ENCODE measurements around the gene FGL2. TPM values are rescaled to one million over a fixed set of nuclear protein-coding genes. Genes with fewer than 3 reads are reported as not detected.
"Not testable (repeated sequence)": the region's sequence is repeated elsewhere in the genome, so short reads cannot be mapped to it uniquely, and the experiment has no call there.

FGL2 gene
- total RNA-seq, 4 donors from 2014 or later, result 5.9 to 69.3 (median 17.5) TPM

DNA sequence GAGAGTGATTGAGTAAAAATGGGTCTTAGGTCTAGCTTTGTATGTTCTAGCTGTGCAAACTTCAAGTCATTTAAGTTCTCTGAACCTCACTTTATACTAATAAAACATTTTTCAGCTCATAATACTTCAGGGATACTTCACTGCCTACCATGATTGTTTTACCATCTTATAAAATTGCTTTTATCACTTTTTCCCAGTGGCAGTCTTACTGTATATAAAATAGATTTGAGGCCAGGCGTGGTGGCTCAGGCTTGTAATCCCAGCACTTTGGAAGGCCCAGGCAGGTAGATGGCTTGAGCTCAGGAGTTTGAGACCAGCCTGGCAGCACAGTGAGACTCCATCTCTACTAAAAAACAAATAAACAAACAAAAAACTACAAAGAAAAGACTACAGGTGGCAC, 17.4 kb downstream of the FGL2 start:
- intact Hi-C loops (cut with DNase I; ENCODE audit: low total_unique reads), result no loop called here
- no peak overlapping the region for H3K27ac ChIP-seq
- H3K4me1 ChIP-seq, result no peaks in the 10 kb centered on the region
- no peaks in the 10 kb centered on the region for H3K9me3 ChIP-seq
- no peak for DNase-seq
- H3K27me3 ChIP-seq, result no peaks in the 10 kb centered on the region
- no peak overlapping the region for H3K4me3 ChIP-seq
- no peaks in the 10 kb centered on the region for H3K36me3 ChIP-seq
- TF ChIP-seq, protein P1, sequence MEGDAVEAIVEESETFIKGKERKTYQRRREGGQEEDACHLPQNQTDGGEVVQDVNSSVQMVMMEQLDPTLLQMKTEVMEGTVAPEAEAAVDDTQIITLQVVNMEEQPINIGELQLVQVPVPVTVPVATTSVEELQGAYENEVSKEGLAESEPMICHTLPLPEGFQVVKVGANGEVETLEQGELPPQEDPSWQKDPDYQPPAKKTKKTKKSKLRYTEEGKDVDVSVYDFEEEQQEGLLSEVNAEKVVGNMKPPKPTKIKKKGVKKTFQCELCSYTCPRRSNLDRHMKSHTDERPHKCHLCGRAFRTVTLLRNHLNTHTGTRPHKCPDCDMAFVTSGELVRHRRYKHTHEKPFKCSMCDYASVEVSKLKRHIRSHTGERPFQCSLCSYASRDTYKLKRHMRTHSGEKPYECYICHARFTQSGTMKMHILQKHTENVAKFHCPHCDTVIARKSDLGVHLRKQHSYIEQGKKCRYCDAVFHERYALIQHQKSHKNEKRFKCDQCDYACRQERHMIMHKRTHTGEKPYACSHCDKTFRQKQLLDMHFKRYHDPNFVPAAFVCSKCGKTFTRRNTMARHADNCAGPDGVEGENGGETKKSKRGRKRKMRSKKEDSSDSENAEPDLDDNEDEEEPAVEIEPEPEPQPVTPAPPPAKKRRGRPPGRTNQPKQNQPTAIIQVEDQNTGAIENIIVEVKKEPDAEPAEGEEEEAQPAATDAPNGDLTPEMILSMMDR (IDR thresholded peaks at IDR 0.05), result no peak
- TF ChIP-seq POLR2A (IDR thresholded peaks at IDR 0.05), result no peak

DNA sequence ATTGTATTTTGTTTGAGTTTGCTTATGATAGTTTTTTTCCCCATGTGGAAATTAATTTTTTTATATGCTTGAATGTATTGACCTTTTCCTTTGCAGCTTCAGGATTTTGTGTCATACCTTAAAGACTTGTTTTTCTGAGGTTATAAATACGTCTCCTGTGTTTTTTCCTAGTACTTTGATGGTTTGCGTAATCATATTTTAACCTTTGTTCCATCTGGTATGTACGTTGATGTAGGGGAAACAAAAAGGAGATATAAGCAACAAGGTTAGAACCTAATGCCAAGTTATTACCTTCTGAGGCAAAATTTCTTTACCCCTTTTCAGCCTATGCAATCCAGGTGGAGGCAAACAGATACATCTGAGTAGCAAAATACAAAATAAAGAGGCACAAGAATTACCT, 17.9 kb downstream of the FGL2 start:
- H3K27ac ChIP-seq, result no peak overlapping the region
- no peaks in the 10 kb centered on the region for H3K4me1 ChIP-seq
- no peak overlapping the region for H3K4me3 ChIP-seq
- no peak for DNase-seq
- no peaks in the 10 kb centered on the region for H3K36me3 ChIP-seq
- TF ChIP-seq, protein P1 (IDR thresholded peaks at IDR 0.05), result no peak
- no peak for TF ChIP-seq POLR2A (IDR thresholded peaks at IDR 0.05)
- H3K27me3 ChIP-seq, result no peaks in the 10 kb centered on the region
- H3K9me3 ChIP-seq, result no peaks in the 10 kb centered on the region
- intact Hi-C loops (cut with DNase I; ENCODE audit: low total_unique reads), result no loop called here

GRCh38 chr7:77181015-77181595, 18.5 kb downstream of the FGL2 start:
- no peak overlapping the region for H3K27ac ChIP-seq
- H3K4me3 ChIP-seq, result no peak overlapping the region
- DNase-seq, result no peak
- H3K36me3 ChIP-seq, result no peaks in the 10 kb centered on the region
- H3K4me1 ChIP-seq, result no peaks in the 10 kb centered on the region
- intact Hi-C loops (cut with DNase I; ENCODE audit: low total_unique reads), result no loop called here
- no peaks in the 10 kb centered on the region for H3K9me3 ChIP-seq
- no peak for TF ChIP-seq POLR2A (IDR thresholded peaks at IDR 0.05)
- TF ChIP-seq, protein P1 (IDR thresholded peaks at IDR 0.05), result no peak
- H3K27me3 ChIP-seq, result no peaks in the 10 kb centered on the region

- H3K36me3 ChIP-seq; H3K4me1 ChIP-seq; DNase-seq; H3K9me3 ChIP-seq; H3K27me3 ChIP-seq; H3K4me3 ChIP-seq; H3K27ac ChIP-seq; intact Hi-C loops (cut with DNase I; ENCODE audit: low total_unique reads): not testable (repeated sequence)
These were observed 21.6 kb downstream of the FGL2 start for GRCh38 chr7:77178024-77178423.

- H3K27ac ChIP-seq; intact Hi-C loops (cut with DNase I; ENCODE audit: low total_unique reads); H3K27me3 ChIP-seq; H3K36me3 ChIP-seq; H3K4me3 ChIP-seq; DNase-seq; H3K4me1 ChIP-seq; H3K9me3 ChIP-seq: not testable (repeated sequence)
These were observed 22.2 kb downstream of the FGL2 start for GRCh38 chr7:77177321-77177904.

GRCh38 chr7:77175274-77175800, 24.3 kb downstream of the FGL2 start:
- H3K4me3 ChIP-seq; intact Hi-C loops (cut with DNase I; ENCODE audit: low total_unique reads); H3K4me1 ChIP-seq; H3K9me3 ChIP-seq; H3K27ac ChIP-seq; H3K27me3 ChIP-seq; DNase-seq; H3K36me3 ChIP-seq: not testable (repeated sequence)

DNA sequence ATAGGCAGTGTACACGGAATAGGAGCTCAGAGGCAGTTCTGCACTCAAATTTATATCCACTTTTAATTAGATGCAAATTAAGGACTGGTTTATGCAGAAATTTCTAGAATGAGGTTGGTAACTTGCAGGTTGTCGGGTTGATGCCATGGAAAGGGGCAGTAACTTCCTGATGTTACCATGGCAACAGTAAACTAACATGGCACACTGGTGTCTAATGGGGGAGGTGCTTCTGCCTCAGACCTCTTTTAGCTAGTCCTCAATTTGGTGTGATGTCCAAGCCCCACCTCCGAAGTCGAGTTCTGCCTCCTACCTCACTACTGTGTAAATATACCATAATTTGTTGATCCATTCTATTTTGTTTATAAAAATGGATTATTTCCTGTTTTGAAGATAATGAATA, 25.2 kb downstream of the FGL2 start:
- H3K9me3 ChIP-seq; H3K4me1 ChIP-seq; H3K4me3 ChIP-seq; H3K27ac ChIP-seq; intact Hi-C loops (cut with DNase I; ENCODE audit: low total_unique reads); H3K27me3 ChIP-seq; H3K36me3 ChIP-seq; DNase-seq: not testable (repeated sequence)

- H3K9me3 ChIP-seq; DNase-seq; intact Hi-C loops (cut with DNase I; ENCODE audit: low total_unique reads); H3K36me3 ChIP-seq; H3K27me3 ChIP-seq; H3K4me1 ChIP-seq; H3K27ac ChIP-seq; H3K4me3 ChIP-seq: not testable (repeated sequence)
These were observed 27.0 kb downstream of the FGL2 start for GRCh38 chr7:77172437-77173172.

DNA sequence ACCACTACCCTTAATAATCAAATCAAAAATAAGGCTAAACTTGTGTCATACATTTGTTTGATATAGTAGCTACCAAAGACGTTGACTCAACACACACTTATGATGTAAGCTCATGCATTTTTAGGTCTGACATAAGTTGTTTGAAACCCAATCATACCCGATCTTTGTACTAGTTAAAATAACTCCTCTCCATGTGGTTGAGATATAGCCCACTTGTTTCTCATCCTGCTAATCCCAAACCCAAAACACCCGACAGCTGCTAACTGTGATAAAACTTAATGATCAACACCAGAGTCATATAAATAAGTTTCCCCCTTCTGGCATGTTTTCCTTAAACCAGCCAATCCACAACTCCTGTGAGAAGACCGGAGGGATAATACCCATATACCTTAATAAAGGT, 28.5 kb downstream of the FGL2 start:
- intact Hi-C loops (cut with DNase I; ENCODE audit: low total_unique reads); H3K9me3 ChIP-seq; H3K4me3 ChIP-seq; H3K27me3 ChIP-seq; H3K4me1 ChIP-seq; H3K27ac ChIP-seq; DNase-seq; H3K36me3 ChIP-seq: not testable (repeated sequence)
